Ramos (cell line): ENCODE data around the gene UQCC5.
"Not testable (repeated sequence)": the region's sequence is repeated elsewhere in the genome, so short reads cannot be mapped to it uniquely, and the experiment has no call there.

ENCODE experiments used
- in situ Hi-C: fragments of 300-500 bp; cut with MboI; formaldehyde crosslinking; loops from one replicate; pipeline ENCODE4 v1.14.3; 2022; ENCODE audit warnings: low sequenced_read_pairs; ENCODE audit not compliant: unreplicated experiment

UQCC5 gene

GRCh38 chr3:52521881-52522650 is 14.3 kb upstream of the UQCC5 start:
- in situ Hi-C loops = no loop called here

DNA sequence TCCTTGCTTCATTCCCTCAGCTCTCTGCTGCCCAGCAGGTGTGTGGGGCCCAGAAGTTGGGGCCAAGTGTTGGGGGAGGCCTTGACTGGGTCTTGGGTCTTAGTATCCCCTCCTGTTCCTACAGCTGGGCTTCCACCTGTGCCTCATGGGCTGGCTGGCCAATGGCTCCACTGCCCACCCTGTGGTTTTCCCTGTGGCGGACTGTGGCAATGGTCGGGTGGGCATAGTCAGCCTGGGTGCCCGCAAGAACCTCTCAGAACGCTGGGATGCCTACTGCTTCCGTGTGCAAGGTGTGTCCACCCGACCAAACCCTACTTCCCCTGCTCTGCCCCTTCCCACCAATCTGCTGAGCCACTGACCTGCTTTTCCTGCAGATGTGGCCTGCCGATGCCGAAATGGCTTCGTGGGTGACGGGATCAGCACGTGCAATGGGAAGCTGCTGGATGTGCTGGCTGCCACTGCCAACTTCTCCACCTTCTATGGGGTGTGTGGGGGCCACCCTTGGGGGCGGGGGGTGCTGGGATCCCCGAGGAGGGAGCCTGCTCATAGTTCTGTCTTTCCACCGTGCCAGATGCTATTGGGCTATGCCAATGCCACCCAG is 13.7 kb upstream of the UQCC5 start:
- in situ Hi-C loops = no loop called here

- in situ Hi-C loops = no loop called here
These were observed 12.8 kb upstream of the UQCC5 start for GRCh38 chr3:52523386-52524257.

GRCh38 chr3:52524258-52524751 is 12.1 kb upstream of the UQCC5 start:
- in situ Hi-C loops = no loop called here

- in situ Hi-C loops = no loop called here
These were observed 11.4 kb upstream of the UQCC5 start for GRCh38 chr3:52524752-52525679.

GRCh38 chr3:52525680-52526561 is 10.5 kb upstream of the UQCC5 start:
- in situ Hi-C loops = no loop called here

GRCh38 chr3:52526671-52527038 is 9.8 kb upstream of the UQCC5 start:
- in situ Hi-C loops = not testable (repeated sequence)

DNA sequence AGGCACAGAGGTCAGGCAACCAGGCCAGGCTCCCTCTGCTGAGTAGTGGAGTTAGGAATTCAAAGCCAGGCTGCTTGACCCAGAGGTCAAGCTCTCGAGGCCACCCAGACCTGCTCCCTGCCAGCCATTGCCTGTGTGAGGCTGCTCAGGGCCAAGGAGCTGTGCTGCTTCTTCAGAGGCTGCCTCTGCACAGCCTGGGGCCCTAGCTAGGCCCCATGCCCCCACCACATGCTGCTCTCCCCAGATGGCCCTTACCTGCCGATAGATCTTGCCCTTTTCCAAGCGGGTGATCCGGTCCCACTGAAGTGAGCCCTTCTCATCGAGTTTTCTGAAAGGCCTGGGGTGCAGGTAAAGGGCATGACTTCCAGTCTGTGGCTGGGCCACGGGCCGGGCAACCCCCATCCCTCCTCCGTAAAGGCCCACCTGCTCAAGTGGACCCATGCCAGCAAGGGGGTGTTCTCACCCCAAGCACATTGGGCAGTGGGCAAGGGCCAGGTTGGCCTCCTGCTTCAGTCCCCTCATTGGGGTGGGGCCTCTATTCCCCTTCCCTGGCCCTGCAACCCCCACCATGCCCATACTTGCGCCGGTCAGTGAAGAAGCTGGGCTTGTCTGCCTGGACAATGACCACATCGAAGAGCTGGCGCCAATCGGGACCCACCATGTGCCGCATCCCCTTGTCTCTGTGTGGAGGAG is 9.2 kb upstream of the UQCC5 start:
- in situ Hi-C loops = no loop called here

DNA sequence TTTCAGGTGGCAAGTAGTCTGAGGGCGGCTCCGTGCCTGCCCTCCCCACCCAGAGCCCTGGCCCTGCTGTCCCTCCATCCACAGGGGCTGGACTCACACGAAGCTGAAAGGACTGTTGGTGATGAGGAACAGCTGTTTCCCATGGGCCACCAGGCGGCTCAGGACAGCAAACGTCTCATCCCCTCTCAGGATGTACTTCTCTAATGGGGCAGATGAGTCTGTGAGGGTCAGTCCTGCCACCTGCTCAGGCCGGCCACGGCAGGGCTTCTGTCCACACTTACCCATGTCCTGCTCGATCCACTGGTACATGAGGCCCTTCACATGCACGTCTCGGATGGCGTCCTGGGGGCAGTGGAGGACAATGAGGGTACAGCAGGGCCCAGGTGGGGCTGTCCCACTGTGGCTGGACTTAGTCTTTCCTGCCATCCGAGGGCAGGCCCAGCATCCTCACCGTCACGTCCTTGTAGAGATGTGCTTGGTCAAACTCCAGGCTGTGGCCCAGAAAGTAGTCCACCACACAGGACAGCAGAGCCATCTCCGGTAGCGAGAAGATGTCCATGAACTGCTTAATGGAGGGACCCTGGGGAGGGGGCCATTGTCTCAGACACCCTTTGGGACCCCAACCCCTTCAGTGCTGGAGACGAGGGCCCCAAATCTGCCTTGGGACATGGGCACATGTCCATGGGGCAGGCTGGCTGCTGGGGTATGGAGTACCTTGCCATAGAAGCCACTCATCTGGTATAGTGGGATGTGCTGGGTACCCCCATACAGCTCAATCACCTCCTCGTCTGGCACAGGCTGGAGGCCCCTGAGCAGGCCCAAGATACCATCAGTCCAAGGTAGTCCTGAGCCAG is 8.4 kb upstream of the UQCC5 start:
- in situ Hi-C loops = no loop called here

DNA sequence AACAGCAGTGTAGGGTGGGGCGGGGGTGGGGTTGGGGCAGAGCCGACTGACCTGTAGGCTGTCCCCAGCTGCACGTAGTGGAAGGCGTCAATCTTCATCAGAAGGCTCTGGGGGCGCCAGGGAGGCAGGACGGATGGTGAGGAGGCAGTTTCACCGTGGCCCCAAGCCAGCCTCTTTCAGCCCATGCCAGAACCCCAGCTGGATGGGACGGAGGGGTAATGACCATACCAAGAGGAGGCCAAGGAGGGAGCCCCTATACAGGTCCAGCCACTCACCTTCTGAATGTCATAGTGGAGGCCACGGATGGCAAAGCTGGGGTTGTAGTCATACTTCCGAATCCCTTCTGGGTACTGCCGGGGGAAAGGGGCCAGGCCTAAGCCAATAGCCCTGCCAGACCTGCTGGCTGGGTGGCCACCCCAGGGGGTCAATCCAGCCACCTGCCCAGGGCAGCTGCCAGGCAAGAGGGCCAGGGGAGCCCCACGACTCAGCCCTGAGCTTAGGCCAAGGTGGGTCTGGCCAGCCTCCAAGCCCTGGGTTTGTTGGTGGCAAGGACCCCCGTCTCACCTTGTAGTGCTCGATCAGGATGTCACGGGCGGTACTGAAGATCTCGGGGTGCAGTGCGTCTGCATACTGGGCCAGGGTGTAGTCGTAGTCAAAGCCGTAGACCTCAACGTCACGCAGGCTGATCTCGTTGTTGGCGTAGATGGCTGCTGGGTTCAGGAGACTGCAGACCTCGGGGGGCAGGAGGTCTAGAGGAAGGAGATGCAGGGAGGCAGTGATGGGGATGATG is 7.6 kb upstream of the UQCC5 start:
- in situ Hi-C loops = no loop called here

DNA sequence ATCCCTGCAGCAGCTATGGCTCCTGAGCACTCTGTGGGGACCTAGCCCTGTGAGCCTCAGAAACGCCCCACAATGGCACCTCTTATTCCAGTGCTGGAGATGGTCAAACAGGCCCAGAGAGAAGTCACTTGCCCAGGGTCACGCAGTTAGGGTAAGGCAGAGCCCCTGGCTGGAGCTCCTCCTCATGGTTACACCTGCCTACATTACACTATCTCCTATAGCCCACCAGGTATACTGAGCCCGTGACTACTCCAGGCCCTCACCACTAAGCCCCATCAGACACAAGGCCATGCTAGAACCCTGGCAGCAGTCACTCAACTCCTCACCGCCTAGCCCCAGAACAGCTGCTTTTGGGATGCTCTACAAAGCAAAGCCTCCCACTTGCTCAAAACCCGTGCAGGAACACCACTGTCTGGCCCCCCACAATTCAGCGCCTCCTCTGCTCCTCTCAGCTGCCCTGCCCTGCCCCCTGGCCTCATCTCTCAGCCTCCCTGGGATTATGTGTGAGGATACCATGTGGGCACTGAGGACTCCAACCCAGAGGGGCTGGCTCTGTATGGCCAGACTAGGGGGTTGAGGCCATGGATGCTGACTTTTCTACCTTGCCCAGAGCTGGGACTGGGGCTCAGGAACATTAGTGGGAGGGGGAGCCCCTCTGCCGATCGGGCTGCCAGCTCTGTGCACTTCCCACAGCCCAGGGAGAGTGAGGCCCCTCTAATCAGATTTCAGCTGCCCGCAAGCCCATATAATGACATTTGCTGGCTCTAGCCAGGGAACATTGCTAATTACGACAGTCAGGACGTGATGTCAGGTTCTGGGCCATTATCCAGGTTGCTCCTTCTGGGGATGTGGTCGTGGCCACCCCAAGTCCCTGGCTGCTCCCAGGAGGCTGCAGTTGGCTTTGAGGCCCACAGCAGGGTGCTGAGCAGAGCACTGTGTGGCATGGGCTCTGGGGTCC is 6.8 kb upstream of the UQCC5 start:
- in situ Hi-C loops = no loop called here

- in situ Hi-C loops = no loop called here
These were observed 5.2 kb upstream of the UQCC5 start for GRCh38 chr3:52530918-52531826.

- in situ Hi-C loops = no loop called here
These were observed 4.4 kb upstream of the UQCC5 start for GRCh38 chr3:52531860-52532516.

- in situ Hi-C loops = no loop called here
These were observed 3.9 kb upstream of the UQCC5 start for GRCh38 chr3:52532517-52532837.
